Measurements from ENCODE around the gene KRTAP1-3.
"Not testable (repeated sequence)": the region's sequence is repeated elsewhere in the genome, so short reads cannot be mapped to it uniquely, and the experiment has no call there.

The KRTAP1-3 gene

DNA sequence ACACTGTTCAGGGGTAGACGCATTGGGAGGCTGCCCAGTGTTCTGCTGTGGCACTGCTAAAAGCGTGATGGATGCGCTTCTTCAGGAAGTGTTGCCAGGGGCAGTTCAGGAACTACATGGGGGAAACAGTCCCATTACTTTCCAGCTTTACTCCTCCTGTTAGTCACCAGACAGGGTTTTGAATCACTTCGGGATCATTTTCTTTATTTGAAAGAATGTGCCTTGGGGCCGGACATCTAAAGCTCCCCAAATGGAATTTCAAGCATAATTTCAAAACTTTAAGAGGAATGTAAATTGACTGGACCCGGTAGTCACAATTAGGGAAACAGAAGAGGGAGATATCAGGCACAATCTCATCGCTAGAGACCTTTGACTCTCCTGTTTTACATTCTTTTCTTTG is 13.8 kb upstream of the KRTAP1-3 start:
- CTCF ChIA-PET = interaction anchor here (0.6 to 0.7 kb wide), 2 partner anchors 340 to 355 kb away, joined by 4 to 5 read pairs; no protein-coding TSS in a partner anchor
- no peak overlapping the region for H3K27ac ChIP-seq (ENCODE audit: extremely low read depth, low read depth, low read length)
- no peaks in the 10 kb centered on the region; the same call in 1 of the 2 replicates for H3K9me3 ChIP-seq (ENCODE audit: control insufficient read depth, insufficient read depth, low read depth, low read length)
- H3K4me1 ChIP-seq (ENCODE audit: control insufficient read depth, insufficient read depth, low read length) = no peaks in the 10 kb centered on the region
- POLR2A ChIA-PET = no interaction called here
- no peaks in the 10 kb centered on the region for H3K36me3 ChIP-seq (ENCODE audit: control insufficient read depth in 2 of 2, insufficient read depth in 1 of 2, low read length in 2 of 2)
- H3K4me3 ChIP-seq (ENCODE audit: low read depth, low read length) = no peak overlapping the region
- no peak for TF ChIP-seq ZBTB20 (tag by site-specific recombination; IDR thresholded peaks at IDR 0.05)
- TF ChIP-seq ZNF239 (tag by site-specific recombination; IDR thresholded peaks at IDR 0.05) = no peak
- no peak for TF ChIP-seq ZNF112 (tag by site-specific recombination; IDR thresholded peaks at IDR 0.05)
- no peak for TF ChIP-seq OVOL3 (tag by site-specific recombination; IDR thresholded peaks at IDR 0.05)
- TF ChIP-seq MZF1 (tag by site-specific recombination; IDR thresholded peaks at IDR 0.05; ENCODE audit: borderline replicate concordance) = no peak
- TF ChIP-seq KLF7 (tag by site-specific recombination; IDR thresholded peaks at IDR 0.05; ENCODE audit: borderline replicate concordance) = no peak
- TF ChIP-seq ZNF785 (tag by site-specific recombination; IDR thresholded peaks at IDR 0.05) = no peak
- no peak for TF ChIP-seq ZNF426 (tag by site-specific recombination; IDR thresholded peaks at IDR 0.05)
- TF ChIP-seq ZNF501 (tag by site-specific recombination; IDR thresholded peaks at IDR 0.05) = no peak
- TF ChIP-seq ZNF324 (tag by site-specific recombination; IDR thresholded peaks at IDR 0.05) = no peak
- TF ChIP-seq GLIS1 (tag by site-specific recombination; IDR thresholded peaks at IDR 0.05) = no peak
- no peak for TF ChIP-seq ZBTB48 (tag by site-specific recombination; IDR thresholded peaks at IDR 0.05)
- TF ChIP-seq ZNF580 (tag by site-specific recombination; IDR thresholded peaks at IDR 0.05) = no peak

- H3K36me3 ChIP-seq (ENCODE audit: control insufficient read depth in 2 of 2, insufficient read depth in 1 of 2, low read length in 2 of 2); CTCF ChIA-PET; POLR2A ChIA-PET; H3K9me3 ChIP-seq (ENCODE audit: control insufficient read depth, insufficient read depth, low read depth, low read length); H3K4me1 ChIP-seq (ENCODE audit: control insufficient read depth, insufficient read depth, low read length); H3K27ac ChIP-seq (ENCODE audit: extremely low read depth, low read depth, low read length); H3K4me3 ChIP-seq (ENCODE audit: low read depth, low read length): not testable (repeated sequence)
- peak; percentile 79 for TF ChIP-seq GLIS1 (tag by site-specific recombination; IDR thresholded peaks at IDR 0.05)
- TF ChIP-seq ZIC2 (tag by site-specific recombination; IDR thresholded peaks at IDR 0.05) = peak; percentile 94
Observed at GRCh38 chr17:41046735-41047465, 12.2 kb upstream of the KRTAP1-3 start, which contains the start of gene KRTAP2-1. Gene KRTAP2-1 (minus strand): TSS chr17:41047316. CDS start chr17:41047267, 49 bp downstream.

GRCh38 chr17:41042953-41043352 is 8.3 kb upstream of the KRTAP1-3 start:
- ChIA-PET CTCF (interaction anchor here (1.0 to 1.5 kb wide), 2 partner anchors 15 to 79 kb away, joined by 3 read pairs; no protein-coding TSS in a partner anchor), POLR2A (no interaction called here)
- H3K9me3 ChIP-seq (ENCODE audit: control insufficient read depth, insufficient read depth, low read depth, low read length) = no peaks in the 10 kb centered on the region; the same call in 1 of the 2 replicates
- TF ChIP-seq ZNF148 (tag by site-specific recombination; IDR thresholded peaks at IDR 0.05; ENCODE audit: borderline replicate concordance) (no peak), YY1 (tag by site-specific recombination; IDR thresholded peaks at IDR 0.05) (no peak), ZNF140 (tag by site-specific recombination; IDR thresholded peaks at IDR 0.05) (no peak), ZNF701 (tag by site-specific recombination; IDR thresholded peaks at IDR 0.05) (no peak), BCL6B (tag by site-specific recombination; IDR thresholded peaks at IDR 0.05) (no peak), ZBTB8A (tag by site-specific recombination; IDR thresholded peaks at IDR 0.05) (no peak), ZNF837 (tag by site-specific recombination; IDR thresholded peaks at IDR 0.05) (no peak), GLIS2 (tag by site-specific recombination; IDR thresholded peaks at IDR 0.05) (no peak), TRIM28 (IDR thresholded peaks at IDR 0.05; ENCODE audit: borderline replicate concordance, low read length) (no peak), ZNF529 (tag by site-specific recombination; IDR thresholded peaks at IDR 0.05; ENCODE audit: insufficient replicate concordance) (no peak), ZNF174 (tag by site-specific recombination; IDR thresholded peaks at IDR 0.05) (no peak), ZNF548 (tag by site-specific recombination; IDR thresholded peaks at IDR 0.05) (no peak)
- TF ChIP-seq, protein P1, sequence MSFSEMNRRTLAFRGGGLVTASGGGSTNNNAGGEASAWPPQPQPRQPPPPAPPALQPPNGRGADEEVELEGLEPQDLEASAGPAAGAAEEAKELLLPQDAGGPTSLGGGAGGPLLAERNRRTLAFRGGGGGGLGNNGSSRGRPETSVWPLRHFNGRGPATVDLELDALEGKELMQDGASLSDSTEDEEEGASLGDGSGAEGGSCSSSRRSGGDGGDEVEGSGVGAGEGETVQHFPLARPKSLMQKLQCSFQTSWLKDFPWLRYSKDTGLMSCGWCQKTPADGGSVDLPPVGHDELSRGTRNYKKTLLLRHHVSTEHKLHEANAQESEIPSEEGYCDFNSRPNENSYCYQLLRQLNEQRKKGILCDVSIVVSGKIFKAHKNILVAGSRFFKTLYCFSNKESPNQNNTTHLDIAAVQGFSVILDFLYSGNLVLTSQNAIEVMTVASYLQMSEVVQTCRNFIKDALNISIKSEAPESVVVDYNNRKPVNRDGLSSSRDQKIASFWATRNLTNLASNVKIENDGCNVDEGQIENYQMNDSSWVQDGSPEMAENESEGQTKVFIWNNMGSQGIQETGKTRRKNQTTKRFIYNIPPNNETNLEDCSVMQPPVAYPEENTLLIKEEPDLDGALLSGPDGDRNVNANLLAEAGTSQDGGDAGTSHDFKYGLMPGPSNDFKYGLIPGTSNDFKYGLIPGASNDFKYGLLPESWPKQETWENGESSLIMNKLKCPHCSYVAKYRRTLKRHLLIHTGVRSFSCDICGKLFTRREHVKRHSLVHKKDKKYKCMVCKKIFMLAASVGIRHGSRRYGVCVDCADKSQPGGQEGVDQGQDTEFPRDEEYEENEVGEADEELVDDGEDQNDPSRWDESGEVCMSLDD (tag by site-specific recombination; IDR thresholded peaks at IDR 0.05) = no peak

More at GRCh38 chr17:41042953-41043352, 8.3 kb upstream of the KRTAP1-3 start:
- Histone ChIP-seq H3K36me3 (ENCODE audit: control insufficient read depth in 2 of 2, insufficient read depth in 1 of 2, low read length in 2 of 2) (no peaks in the 10 kb centered on the region), H3K4me1 (ENCODE audit: control insufficient read depth, insufficient read depth, low read length) (no peaks in the 10 kb centered on the region), H3K4me3 (ENCODE audit: low read depth, low read length) (no peak overlapping the region), H3K27ac (ENCODE audit: extremely low read depth, low read depth, low read length) (no peak overlapping the region)

All from HEK293 (cell line).